ENCODE data around the gene SKI. TPM values are rescaled to one million over a fixed set of nuclear protein-coding genes. Genes with fewer than 3 reads are reported as not detected.

SKI gene
- total and polyA plus RNA-seq, 9 of the 15 experiments (the other 6 are each of a cell fraction or from before 2014, with no cell fraction given): 0.10 to 60.5 (median 4.6) TPM

DNA sequence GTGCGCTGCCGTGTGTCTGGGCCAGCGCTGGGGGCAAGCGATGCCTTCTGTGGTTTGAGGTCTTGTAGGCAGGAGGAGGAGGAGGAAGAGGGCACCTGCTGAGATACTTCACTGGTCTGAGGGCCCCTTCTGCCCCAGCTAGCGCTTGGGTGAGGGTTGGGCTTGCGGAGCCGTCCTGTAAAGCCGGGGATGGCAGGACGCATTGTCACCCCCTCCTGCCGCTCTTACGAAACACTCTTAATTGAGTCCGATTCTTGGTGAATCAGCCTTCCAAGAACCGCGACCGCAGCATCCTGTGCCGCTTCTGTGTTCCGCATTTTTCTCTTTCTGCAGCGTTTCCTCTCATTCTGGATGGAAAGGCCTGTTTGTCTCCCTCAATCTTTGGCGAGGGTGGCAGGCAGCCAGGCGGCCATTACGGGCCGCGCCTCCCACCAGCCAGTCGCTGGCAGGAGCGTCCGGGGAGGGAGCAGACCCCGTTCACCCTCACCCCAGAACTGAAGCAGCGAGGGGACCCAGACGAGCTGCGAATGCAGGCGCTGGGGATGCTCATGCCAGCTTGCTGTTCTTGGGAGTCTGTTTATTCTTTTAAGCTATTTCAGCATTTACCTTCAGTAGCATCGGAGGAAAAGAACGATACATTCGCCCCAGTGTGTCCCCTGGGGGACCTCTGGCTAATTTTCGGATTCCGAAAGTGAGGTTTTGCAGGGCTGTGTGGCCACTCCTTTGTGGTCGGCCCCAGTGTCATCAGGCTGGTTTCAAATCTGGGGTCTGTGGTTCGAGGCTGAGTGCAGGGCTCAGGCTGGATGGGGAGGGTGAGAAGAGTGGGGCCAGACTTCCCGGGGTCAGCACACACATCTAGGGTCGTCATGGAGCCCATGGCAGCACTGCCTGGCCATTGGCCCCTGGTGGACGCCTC is 62.7 kb downstream of the SKI start (continued):
- TF ChIP-seq, protein P1, sequence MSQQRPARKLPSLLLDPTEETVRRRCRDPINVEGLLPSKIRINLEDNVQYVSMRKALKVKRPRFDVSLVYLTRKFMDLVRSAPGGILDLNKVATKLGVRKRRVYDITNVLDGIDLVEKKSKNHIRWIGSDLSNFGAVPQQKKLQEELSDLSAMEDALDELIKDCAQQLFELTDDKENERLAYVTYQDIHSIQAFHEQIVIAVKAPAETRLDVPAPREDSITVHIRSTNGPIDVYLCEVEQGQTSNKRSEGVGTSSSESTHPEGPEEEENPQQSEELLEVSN (IDR thresholded peaks at IDR 0.05; ENCODE audit: borderline replicate concordance in 1 of 2, extremely low read depth in 1 of 2, insufficient read depth in 1 of 2, insufficient read length in 1 of 2, low read depth in 1 of 2, low read length in 1 of 2, poor library complexity in 1 of 2, severe bottlenecking in 1 of 2): no peak
- TF ChIP-seq ATF7 (IDR thresholded peaks at IDR 0.05): 0 out of 2 replicates have a peak, but pooled peaks have one; percentile 25
- TF ChIP-seq, protein P2, sequence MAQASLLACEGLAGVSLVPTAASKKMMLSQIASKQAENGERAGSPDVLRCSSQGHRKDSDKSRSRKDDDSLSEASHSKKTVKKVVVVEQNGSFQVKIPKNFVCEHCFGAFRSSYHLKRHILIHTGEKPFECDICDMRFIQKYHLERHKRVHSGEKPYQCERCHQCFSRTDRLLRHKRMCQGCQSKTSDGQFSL (CRISPR knock-in tag; IDR thresholded peaks at IDR 0.05): no peak
- TF ChIP-seq, protein P2 (tag; IDR thresholded peaks at IDR 0.05): no peak
- no peak for TF ChIP-seq CCNT2 (IDR thresholded peaks at IDR 0.05; ENCODE audit: borderline replicate concordance, extremely low read depth, insufficient read length, low read depth, low read length)
- no peak for TF ChIP-seq KLF13 (tag; IDR thresholded peaks at IDR 0.05; ENCODE audit: borderline replicate concordance, low read depth)
- TF ChIP-seq, protein P3, sequence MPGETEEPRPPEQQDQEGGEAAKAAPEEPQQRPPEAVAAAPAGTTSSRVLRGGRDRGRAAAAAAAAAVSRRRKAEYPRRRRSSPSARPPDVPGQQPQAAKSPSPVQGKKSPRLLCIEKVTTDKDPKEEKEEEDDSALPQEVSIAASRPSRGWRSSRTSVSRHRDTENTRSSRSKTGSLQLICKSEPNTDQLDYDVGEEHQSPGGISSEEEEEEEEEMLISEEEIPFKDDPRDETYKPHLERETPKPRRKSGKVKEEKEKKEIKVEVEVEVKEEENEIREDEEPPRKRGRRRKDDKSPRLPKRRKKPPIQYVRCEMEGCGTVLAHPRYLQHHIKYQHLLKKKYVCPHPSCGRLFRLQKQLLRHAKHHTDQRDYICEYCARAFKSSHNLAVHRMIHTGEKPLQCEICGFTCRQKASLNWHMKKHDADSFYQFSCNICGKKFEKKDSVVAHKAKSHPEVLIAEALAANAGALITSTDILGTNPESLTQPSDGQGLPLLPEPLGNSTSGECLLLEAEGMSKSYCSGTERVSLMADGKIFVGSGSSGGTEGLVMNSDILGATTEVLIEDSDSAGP (CRISPR knock-in tag; IDR thresholded peaks at IDR 0.05): no peak
- TF ChIP-seq DIDO1 (tag; IDR thresholded peaks at IDR 0.05; ENCODE audit: low read depth): no peak
- no peak for TF ChIP-seq PCBP1 (IDR thresholded peaks at IDR 0.05; ENCODE audit: low read depth, low read length, poor library complexity, severe bottlenecking)
- TF ChIP-seq ZNF699 (CRISPR knock-in tag; IDR thresholded peaks at IDR 0.05; ENCODE audit: insufficient replicate concordance): no peak
- no peak for TF ChIP-seq ADNP (tag; IDR thresholded peaks at IDR 0.05)
- TF ChIP-seq, protein P4, sequence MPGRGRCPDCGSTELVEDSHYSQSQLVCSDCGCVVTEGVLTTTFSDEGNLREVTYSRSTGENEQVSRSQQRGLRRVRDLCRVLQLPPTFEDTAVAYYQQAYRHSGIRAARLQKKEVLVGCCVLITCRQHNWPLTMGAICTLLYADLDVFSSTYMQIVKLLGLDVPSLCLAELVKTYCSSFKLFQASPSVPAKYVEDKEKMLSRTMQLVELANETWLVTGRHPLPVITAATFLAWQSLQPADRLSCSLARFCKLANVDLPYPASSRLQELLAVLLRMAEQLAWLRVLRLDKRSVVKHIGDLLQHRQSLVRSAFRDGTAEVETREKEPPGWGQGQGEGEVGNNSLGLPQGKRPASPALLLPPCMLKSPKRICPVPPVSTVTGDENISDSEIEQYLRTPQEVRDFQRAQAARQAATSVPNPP (IDR thresholded peaks at IDR 0.05; ENCODE audit: borderline replicate concordance, insufficient read depth, insufficient read length): no peak
- TF ChIP-seq ETV1 (tag; conservative IDR thresholded peaks at IDR 0.05; ENCODE audit: low read depth): no peak
- TF ChIP-seq, protein P5, sequence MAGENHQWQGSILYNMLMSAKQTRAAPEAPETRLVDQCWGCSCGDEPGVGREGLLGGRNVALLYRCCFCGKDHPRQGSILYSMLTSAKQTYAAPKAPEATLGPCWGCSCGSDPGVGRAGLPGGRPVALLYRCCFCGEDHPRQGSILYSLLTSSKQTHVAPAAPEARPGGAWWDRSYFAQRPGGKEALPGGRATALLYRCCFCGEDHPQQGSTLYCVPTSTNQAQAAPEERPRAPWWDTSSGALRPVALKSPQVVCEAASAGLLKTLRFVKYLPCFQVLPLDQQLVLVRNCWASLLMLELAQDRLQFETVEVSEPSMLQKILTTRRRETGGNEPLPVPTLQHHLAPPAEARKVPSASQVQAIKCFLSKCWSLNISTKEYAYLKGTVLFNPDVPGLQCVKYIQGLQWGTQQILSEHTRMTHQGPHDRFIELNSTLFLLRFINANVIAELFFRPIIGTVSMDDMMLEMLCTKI (IDR thresholded peaks at IDR 0.05; ENCODE audit: partially characterized antibody): no peak
- peak; percentile 58; the same call in 1 of the 2 replicates for TF ChIP-seq CEBPG (CRISPR knock-in tag; IDR thresholded peaks at IDR 0.05)
- TF ChIP-seq CEBPG (tag; conservative IDR thresholded peaks at IDR 0.05 in 1 of 2, IDR thresholded peaks at IDR 0.05 in 1 of 2): peak in 1 of 2 experiments; percentile 44; a peak in 1 of 4 replicates
- peak; percentile 81 for TF ChIP-seq CTBP1 (IDR thresholded peaks at IDR 0.05; ENCODE audit: borderline replicate concordance)
- TF ChIP-seq TARDBP (IDR thresholded peaks at IDR 0.05): no peak
- no peak for TF ChIP-seq NFYB (IDR thresholded peaks at IDR 0.05; ENCODE audit: extremely low read depth, insufficient read length)
- TF ChIP-seq NFRKB (IDR thresholded peaks at IDR 0.05; ENCODE audit: low read depth): no peak

Measured in K562 (cell line).